OCI-LY1 (cell line): ENCODE results near the gene MED28.

Experiments
- H2AFZ ChIP-seq: fragments of 200-600 bp; sonication (generic), shearing (Covaris generic); 2 replicates; pipeline ENCODE4 v1.6.0; 2014; ENCODE audit warnings: antibody characterized with exemption, mild to moderate bottlenecking, low read length
- H3F3A ChIP-seq: fragments of 200-600 bp; sonication (generic), shearing (Covaris generic); 2 replicates; pipeline ENCODE4 v1.6.0; 2014; ENCODE audit warnings: mild to moderate bottlenecking, antibody characterized with exemption, low read length, moderate library complexity; ENCODE audit not compliant: insufficient read depth
- H3K27ac ChIP-seq: fragments of 200-600 bp; sonication (generic); 2 replicates; pipeline ENCODE4 v1.5.1; 2014; ENCODE audit warnings: low read length, mixed run types, mild to moderate bottlenecking, low read depth; ENCODE audit not compliant: poor library complexity, severe bottlenecking
- H3K27me3 ChIP-seq: fragments of 200-600 bp; sonication (generic); 2 replicates; pipeline ENCODE4 v1.6.0; 2014; ENCODE audit warnings: antibody characterized with exemption, mild to moderate bottlenecking, low read length, moderate library complexity; ENCODE audit not compliant: insufficient read depth
- H3K36me3 ChIP-seq: fragments of 200-600 bp; sonication (generic); 2 replicates; pipeline ENCODE4 v1.6.1; 2014; ENCODE audit warnings: mild to moderate bottlenecking, antibody characterized with exemption, low read length, moderate library complexity, mixed read lengths; ENCODE audit not compliant: insufficient read depth
- H3K4me1 ChIP-seq: fragments of 200-600 bp; sonication (generic); 2 replicates; pipeline ENCODE4 v1.5.1; 2014; ENCODE audit warnings: mild to moderate bottlenecking, low read length, moderate library complexity; ENCODE audit not compliant: insufficient read depth, severe bottlenecking
- H3K4me2 ChIP-seq: fragments of 200-600 bp; sonication (generic), shearing (Covaris generic); 2 replicates; pipeline ENCODE4 v1.6.1; 2014; ENCODE audit warnings: low read length
- H3K4me3 ChIP-seq: fragments of 200-600 bp; sonication (generic); 2 replicates; pipeline ENCODE4 v1.5.1; 2014; ENCODE audit warnings: low read length, low read depth, mild to moderate bottlenecking, mixed read lengths; ENCODE audit not compliant: poor library complexity, severe bottlenecking
- H3K79me2 ChIP-seq: fragments of 200-600 bp; shearing (Covaris generic); 2 replicates; pipeline ENCODE4 v1.6.1; 2016; ENCODE audit warnings: mixed run types, low read length, mixed read lengths; ENCODE audit not compliant: insufficient read depth
- H3K9ac ChIP-seq: fragments of 200-600 bp; sonication (generic), shearing (Covaris generic); 2 replicates; pipeline ENCODE4 v1.6.1; 2014; ENCODE audit warnings: mild to moderate bottlenecking, low read length, mixed read lengths
- H3K9me2 ChIP-seq: fragments of 200-600 bp; sonication (generic), shearing (Covaris generic); 2 replicates; pipeline ENCODE4 v1.6.1; 2014; ENCODE audit warnings: low read depth, mild to moderate bottlenecking, low read length, mixed read lengths
- H3K9me3 ChIP-seq: fragments of 200-600 bp; shearing (Covaris generic); 2 replicates; pipeline ENCODE4 v1.6.1; 2014; ENCODE audit warnings: low read length, mixed read lengths
- H4K20me1 ChIP-seq: fragments of 200-600 bp; sonication (generic), shearing (Covaris generic); 2 replicates; pipeline ENCODE4 v1.6.0; 2016; ENCODE audit warnings: mild to moderate bottlenecking, low read length; ENCODE audit not compliant: insufficient read depth
- CTCF ChIP-seq: fragments of 200-600 bp; sonication (generic), shearing (Covaris generic); IDR thresholded peaks from 2 replicates; pipeline ENCODE4 v1.5.1; 2017; ENCODE audit warnings: mild to moderate bottlenecking, antibody characterized with exemption, low read length, moderate library complexity, mixed read lengths
- EZH2 ChIP-seq: fragments of 200-600 bp; sonication (generic), shearing (Covaris generic); IDR thresholded peaks from 2 replicates; pipeline ENCODE4 v1.8.0; 2017; ENCODE audit warnings: borderline replicate concordance, mixed run types, mild to moderate bottlenecking, antibody characterized with exemption, low read length, moderate library complexity, mixed read lengths

The MED28 gene

GRCh38 chr4:17583276-17583675 lies 31.2 kb upstream of the MED28 start:
- no peaks in the 10 kb centered on the region for H4K20me1 ChIP-seq
- no peak overlapping the region for H3K27ac ChIP-seq
- H3K4me2 ChIP-seq: no peak overlapping the region
- peaks cover 11% of the 10 kb centered on the region for H3K4me1 ChIP-seq
- H3K4me3 ChIP-seq: no peak overlapping the region
- H3F3A ChIP-seq: no peaks in the 10 kb centered on the region
- no peak overlapping the region for H3K9ac ChIP-seq
- no peaks in the 10 kb centered on the region for H3K27me3 ChIP-seq
- H3K9me2 ChIP-seq: no peaks in the 10 kb centered on the region
- H3K9me3 ChIP-seq: no peaks in the 10 kb centered on the region
- no peaks in the 10 kb centered on the region for H3K79me2 ChIP-seq
- TF ChIP-seq CTCF (no peak), EZH2 (no peak)
- peaks cover 40% of the 10 kb centered on the region for H3K36me3 ChIP-seq
- H2AFZ ChIP-seq: no peak overlapping the region

- no peaks in the 10 kb centered on the region for H3K9me3 ChIP-seq
- no peak overlapping the region for H3K4me3 ChIP-seq
- no peak overlapping the region for H2AFZ ChIP-seq
- H3K27me3 ChIP-seq: no peaks in the 10 kb centered on the region
- no peaks in the 10 kb centered on the region for H4K20me1 ChIP-seq
- H3F3A ChIP-seq: no peaks in the 10 kb centered on the region
- peaks cover 45% of the 10 kb centered on the region for H3K36me3 ChIP-seq
- TF ChIP-seq CTCF (no peak), EZH2 (no peak)
- H3K27ac ChIP-seq: no peak overlapping the region
- peaks cover 7% of the 10 kb centered on the region for H3K4me1 ChIP-seq
- H3K79me2 ChIP-seq: no peaks in the 10 kb centered on the region
- no peaks in the 10 kb centered on the region for H3K9me2 ChIP-seq
- no peak overlapping the region for H3K4me2 ChIP-seq
- H3K9ac ChIP-seq: no peak overlapping the region
Measured at GRCh38 chr4:17583941-17584340, 30.5 kb upstream of the MED28 start.

- Histone ChIP-seq H3K9ac (no peak overlapping the region), H3F3A (no peaks in the 10 kb centered on the region), H3K79me2 (no peaks in the 10 kb centered on the region), H3K4me3 (no peak overlapping the region), H3K9me2 (no peaks in the 10 kb centered on the region), H3K4me1 (no peaks in the 10 kb centered on the region), H3K36me3 (peaks cover 47% of the 10 kb centered on the region), H2AFZ (no peak overlapping the region), H4K20me1 (no peaks in the 10 kb centered on the region), H3K27ac (no peak overlapping the region), H3K9me3 (no peaks in the 10 kb centered on the region), H3K27me3 (no peaks in the 10 kb centered on the region), H3K4me2 (no peak overlapping the region)
- TF ChIP-seq EZH2: no peak
- no peak for TF ChIP-seq CTCF
Measured at GRCh38 chr4:17584521-17585213, 29.8 kb upstream of the MED28 start.
